GM21717 (cell line): ENCODE measurements around the gene ZDHHC9.

Source experiments
- ATAC-seq: cut with Tn5 transposase; IDR thresholded peaks from one replicate; pipeline ENCODE4 v1.9.1; 2021; ENCODE audit warnings: mild to moderate bottlenecking, moderate library complexity; ENCODE audit not compliant: unreplicated experiment

Gene ZDHHC9

DNA sequence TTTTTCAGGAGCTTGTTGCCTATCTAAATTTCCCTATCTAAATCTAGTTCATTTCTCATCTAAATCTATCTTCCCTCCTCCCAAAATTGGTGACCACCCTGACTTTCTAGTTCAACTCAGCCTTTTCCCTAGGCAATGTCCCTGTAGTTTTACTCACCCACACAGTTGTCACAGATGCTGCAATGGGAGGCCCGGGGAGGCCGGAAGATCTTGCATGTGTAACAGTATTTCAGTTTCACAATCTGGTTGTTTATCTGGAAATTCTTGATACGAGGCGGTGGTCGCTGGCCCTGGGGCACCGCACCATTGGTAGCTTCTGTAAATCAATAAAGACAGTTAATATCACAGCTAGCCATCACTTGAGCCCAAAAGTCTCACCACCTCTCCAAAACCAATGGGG, 20.2 kb downstream of the ZDHHC9 start:
- no peak for ATAC-seq

DNA sequence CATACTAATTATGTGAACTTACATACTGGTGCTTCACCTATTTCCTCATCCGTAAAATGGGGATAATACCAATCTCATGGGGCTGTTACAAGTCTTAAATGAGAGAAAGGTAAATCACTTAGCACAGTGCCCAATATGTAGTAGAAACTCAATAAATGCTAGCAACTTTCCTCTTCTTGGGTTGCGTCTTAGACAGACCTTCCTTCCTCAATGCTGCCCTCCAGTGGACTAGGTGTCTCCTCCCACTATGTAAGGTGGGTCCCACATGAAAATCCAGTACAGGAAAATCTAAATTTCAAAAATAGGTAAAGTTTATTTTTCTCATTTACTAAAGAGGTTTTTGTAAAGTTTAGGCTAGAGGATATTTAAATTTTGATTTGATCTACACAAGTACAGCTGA, 20.6 kb downstream of the ZDHHC9 start:
- ATAC-seq = no peak

DNA sequence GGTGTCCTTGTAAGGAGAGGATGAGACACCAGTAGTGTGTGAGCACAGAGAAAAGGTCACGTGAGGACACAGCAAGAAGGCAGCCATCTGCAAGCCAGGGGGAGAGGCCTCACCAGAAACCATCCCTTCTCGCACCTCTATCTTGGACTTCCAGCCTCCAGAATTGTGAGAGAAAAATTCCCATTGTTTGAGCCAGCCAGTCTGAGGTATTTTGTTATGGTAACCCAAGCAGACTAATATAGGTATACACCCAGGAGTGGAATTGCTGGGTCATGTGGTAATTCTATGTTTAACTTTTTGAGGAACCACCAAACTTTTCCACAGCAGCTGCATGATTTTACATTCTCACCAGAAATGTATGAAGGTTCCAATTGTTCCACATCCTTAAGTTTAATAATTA, 25.6 kb downstream of the ZDHHC9 start:
- no peak for ATAC-seq

- ATAC-seq = no peak
Measured at GRCh38 chrX:129813662-129814368, 29.9 kb downstream of the ZDHHC9 start.

GRCh38 chrX:129808829-129809796, 34.6 kb downstream of the ZDHHC9 start:
- no peak for ATAC-seq

DNA sequence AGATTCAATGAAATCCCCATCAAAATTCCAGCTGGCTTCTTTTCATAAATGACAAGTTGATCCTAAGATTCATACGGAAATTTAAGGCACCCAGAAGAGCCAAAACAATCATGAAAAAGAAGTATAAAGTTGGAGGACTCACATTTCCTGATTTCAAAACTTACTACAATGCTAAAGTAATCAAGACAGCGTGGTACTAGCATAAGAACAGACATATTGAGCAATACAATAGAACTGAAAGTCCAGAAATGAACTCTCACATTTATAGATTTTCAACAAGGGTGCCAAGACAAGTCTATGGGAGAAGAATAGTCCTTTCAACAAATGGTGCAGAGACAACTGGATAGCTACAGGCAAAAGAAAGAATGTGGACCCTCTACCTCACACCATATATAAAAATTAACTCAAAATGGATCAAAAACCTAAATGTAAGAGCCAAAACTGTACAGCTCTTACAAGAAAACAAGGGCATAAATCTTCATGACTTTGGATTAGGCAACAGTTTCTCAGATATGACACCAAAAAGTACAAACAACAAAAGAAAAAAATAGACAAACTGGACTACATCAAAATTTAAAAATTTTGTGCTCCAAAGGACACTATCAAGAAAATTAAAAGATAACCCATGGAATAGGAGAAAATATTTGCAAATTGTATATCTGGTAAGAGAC, 35.4 kb downstream of the ZDHHC9 start:
- ATAC-seq = no peak

GRCh38 chrX:129804806-129805205, 38.9 kb downstream of the ZDHHC9 start:
- ATAC-seq = no peak

DNA sequence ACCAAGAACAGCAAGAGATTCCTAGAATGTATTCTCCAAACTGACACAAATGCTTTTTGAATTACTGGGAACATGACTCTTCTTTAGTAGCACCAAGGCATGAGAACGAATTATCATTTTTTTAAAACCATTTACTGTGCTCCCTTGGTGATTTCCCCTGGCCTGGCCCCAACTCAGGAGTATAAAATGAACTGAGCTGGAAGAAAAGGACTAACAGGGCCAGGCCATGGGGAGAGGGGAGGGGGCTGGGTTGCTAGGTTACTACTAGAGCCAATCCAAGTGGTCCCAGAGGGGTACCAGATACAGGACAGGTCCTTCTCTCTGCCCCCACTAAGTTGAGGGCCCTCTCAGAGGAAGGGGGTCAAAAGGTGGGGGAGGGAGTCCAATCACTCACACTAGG, 40.8 kb downstream of the ZDHHC9 start:
- no peak for ATAC-seq

- ATAC-seq = no peak
Measured at GRCh38 chrX:129800186-129800585, 43.5 kb downstream of the ZDHHC9 start.

DNA sequence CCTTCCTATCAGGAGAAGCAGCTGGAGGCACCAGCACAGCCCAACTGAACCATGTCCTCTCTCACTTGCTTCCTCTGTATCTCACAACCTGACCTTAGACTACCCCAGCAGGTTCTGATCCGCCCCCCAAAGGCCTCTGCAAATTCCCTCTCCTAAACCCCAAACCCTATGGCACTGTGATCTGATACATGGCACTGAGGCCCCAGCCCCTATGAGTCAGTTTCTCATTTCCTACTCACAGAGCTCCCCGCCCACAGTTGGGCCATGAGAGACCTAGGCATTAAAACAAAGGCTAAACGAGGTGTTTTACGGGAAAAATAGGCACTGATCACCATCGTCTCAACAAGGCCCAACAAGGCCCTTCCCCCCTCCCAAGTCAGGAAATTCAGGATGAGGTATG, 44.8 kb downstream of the ZDHHC9 start:
- no peak for ATAC-seq

DNA sequence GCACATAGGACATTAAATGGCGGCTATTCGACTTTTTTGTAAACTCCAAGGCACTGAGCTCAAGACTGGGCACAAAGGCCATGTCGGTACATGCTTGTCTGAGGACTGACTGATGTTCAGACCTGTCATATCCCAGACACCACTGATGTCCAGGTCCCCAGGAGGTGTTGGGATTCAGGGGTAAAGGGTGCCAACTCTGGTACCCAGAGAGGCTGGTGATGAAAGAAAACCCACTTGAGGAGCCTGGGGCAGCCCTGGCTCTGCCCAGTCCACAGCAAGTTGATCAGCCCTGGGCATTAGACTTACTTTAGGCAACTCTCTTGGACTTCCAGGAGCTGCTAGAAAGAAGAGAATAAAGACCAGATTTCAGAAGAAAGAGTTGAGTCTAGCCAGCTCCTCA, 45.2 kb downstream of the ZDHHC9 start:
- no peak for ATAC-seq

DNA sequence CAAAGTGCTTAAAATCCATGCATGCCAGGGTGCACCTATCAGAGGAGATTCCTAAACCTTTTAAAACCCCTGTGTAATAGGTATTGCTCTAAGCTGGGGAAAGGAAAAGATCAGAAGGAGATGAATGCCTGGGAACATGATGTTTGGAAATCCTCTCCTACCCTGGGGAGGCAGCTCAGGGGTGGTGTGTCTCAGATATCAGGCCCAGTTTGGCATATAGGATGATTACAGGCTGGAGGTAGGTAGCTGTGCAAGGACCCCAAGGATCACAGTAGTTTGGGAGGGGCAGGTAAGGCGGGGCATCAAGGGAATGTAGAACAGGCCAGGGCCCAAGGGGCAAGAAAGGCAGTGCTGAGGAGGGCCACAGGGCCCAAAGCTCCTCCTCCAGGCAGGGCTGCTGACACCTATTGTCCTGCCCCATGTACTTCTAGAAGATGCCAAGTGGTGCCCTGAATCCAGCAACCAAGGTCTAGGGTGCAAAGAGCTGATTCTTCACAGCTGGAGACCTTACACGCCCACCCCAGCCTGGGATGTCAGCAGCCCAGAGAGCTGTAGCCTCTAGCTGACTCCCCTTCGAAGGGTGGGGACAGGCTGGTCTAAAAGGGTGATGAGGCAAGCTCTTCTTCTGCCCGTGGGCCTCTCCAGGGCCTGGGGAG, 46.3 kb downstream of the ZDHHC9 start:
- no peak for ATAC-seq

GRCh38 chrX:129795584-129795983, 48.1 kb downstream of the ZDHHC9 start:
- no peak for ATAC-seq

DNA sequence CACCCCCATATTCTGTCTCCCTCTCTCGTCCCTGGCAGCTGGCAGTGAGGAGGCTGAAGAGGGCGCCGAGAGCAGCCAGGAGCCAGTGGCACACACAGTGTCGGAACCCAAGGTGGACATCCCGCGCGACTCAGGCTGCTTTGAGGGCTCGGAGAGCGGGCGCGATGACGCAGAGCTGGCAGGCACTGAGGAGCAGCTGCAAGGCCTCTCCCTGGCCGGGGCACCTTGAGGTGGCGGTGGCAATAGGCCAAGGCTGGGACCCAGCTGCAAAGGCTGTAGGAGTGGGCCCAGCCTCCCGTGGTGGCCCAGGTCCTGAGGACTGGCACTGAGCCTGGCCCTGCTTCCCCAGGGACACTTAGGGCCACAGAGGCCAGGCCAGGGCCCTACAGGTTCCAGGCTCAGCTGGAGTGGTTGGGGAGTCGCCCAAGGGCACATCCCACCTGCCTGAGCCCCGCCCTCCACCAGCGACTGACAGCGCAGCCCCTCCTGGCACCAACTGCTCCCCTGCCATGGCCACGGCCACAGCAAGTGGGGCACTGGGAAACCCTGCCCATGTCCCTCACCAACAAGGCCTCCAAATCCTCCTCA, 50.0 kb downstream of the ZDHHC9 start:
- ATAC-seq = no peak

GRCh38 chrX:129792586-129793291, 50.9 kb downstream of the ZDHHC9 start:
- no peak for ATAC-seq

DNA sequence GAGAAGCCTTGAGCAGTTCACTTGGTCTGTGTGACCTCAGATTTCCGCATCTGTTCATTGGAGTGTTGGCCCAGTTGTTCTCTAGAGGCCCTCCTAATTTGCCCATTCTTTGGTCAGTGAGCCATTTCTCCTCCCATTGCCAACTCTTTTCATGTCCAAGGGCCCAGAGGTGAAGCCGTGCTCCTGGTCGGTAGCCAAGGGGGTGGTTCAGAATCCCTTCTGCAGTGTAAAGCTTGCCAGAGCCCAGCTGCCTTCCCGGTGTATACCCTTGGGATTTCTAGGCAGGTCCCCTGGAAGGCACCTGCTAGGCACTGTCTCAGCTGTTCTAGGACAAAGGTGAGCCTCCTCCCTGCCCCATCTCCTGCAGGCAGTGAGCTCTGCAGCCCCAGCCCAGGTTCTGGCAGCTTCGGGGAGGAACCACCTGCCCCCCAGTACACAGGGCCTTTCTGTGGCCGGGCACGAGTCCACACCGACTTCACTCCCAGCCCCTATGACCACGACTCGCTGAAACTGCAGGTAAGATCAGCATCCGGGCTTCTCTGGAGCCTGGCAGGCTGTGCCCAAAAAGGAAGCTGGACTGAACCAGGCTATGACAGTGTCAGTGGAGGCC, 51.6 kb downstream of the ZDHHC9 start:
- no peak for ATAC-seq

- no peak for ATAC-seq
Measured at GRCh38 chrX:129791336-129791735, 52.4 kb downstream of the ZDHHC9 start.

- no peak for ATAC-seq
Measured at GRCh38 chrX:129790808-129791207, 52.9 kb downstream of the ZDHHC9 start.

- ATAC-seq = no peak
Measured at GRCh38 chrX:129790146-129790545, 53.5 kb downstream of the ZDHHC9 start.

GRCh38 chrX:129788527-129788926, 55.2 kb downstream of the ZDHHC9 start:
- no peak for ATAC-seq
